Stimulated activated CD4-positive, alpha-beta T cell treated with anti-CD3 and anti-CD28 coated beads, Interleukin-4, amount 100 ng/mL, for 24 hours (primary cell): Measurements from ENCODE around the gene STAG1.
"Not testable (repeated sequence)": the region's sequence is repeated elsewhere in the genome, so short reads cannot be mapped to it uniquely, and the experiment has no call there.

Experiments
- DNase-seq: peaks from one replicate; pipeline ENCODE4 v3.0.0-alpha.2; 2020

The STAG1 gene

GRCh38 chr3:136741063-136741462 is 11.1 kb downstream of the STAG1 start:
- DNase-seq = no peak

- DNase-seq = no peak
These were observed 11.7 kb downstream of the STAG1 start for GRCh38 chr3:136740351-136740958.

GRCh38 chr3:136736950-136737349 is 15.2 kb downstream of the STAG1 start:
- DNase-seq = not testable (repeated sequence)

- DNase-seq = no peak
These were observed 17.1 kb downstream of the STAG1 start for GRCh38 chr3:136735103-136735502.

- DNase-seq = no peak
These were observed 17.7 kb downstream of the STAG1 start for GRCh38 chr3:136734382-136735070.

GRCh38 chr3:136733317-136733833 is 18.8 kb downstream of the STAG1 start:
- no peak for DNase-seq

- no peak for DNase-seq
These were observed 20.8 kb downstream of the STAG1 start for GRCh38 chr3:136731274-136731884.

GRCh38 chr3:136730595-136731273 is 21.4 kb downstream of the STAG1 start:
- no peak for DNase-seq

- DNase-seq = no peak
These were observed 23.3 kb downstream of the STAG1 start for GRCh38 chr3:136728918-136729317.

- no peak for DNase-seq
These were observed 23.7 kb downstream of the STAG1 start for GRCh38 chr3:136728473-136728872.

- DNase-seq = no peak
These were observed 26.7 kb downstream of the STAG1 start for GRCh38 chr3:136725468-136725867.

GRCh38 chr3:136722916-136723315 is 29.3 kb downstream of the STAG1 start:
- not testable (repeated sequence) for DNase-seq

- DNase-seq = not testable (repeated sequence)
These were observed 29.8 kb downstream of the STAG1 start for GRCh38 chr3:136722399-136722798.

- DNase-seq = no peak
These were observed 32.1 kb downstream of the STAG1 start for GRCh38 chr3:136720091-136720490.

GRCh38 chr3:136716629-136717028 is 35.5 kb downstream of the STAG1 start:
- DNase-seq = no peak

GRCh38 chr3:136714020-136714419 is 38.2 kb downstream of the STAG1 start:
- DNase-seq = no peak

- DNase-seq = no peak
These were observed 39.2 kb downstream of the STAG1 start for GRCh38 chr3:136712941-136713340.

- DNase-seq = not testable (repeated sequence)
These were observed 40.3 kb downstream of the STAG1 start for GRCh38 chr3:136711888-136712287.

GRCh38 chr3:136711277-136711676 is 40.9 kb downstream of the STAG1 start:
- DNase-seq = no peak

- not testable (repeated sequence) for DNase-seq
These were observed 42.4 kb downstream of the STAG1 start for GRCh38 chr3:136709775-136710174.

GRCh38 chr3:136708333-136708985 is 43.7 kb downstream of the STAG1 start:
- no peak for DNase-seq

- no peak for DNase-seq
These were observed 48.7 kb downstream of the STAG1 start for GRCh38 chr3:136703429-136703828.

GRCh38 chr3:136699271-136699828 is 52.8 kb downstream of the STAG1 start:
- no peak for DNase-seq
